Suppressor macrophage treated with lipopolysaccharide for 4 hours (primary cell): Measurements from ENCODE around the gene HS6ST1.
A peak's percentile ranks its signal among the peaks of the same experiment; 100 is the strongest.

Experiments used
- DNase-seq: peaks from one replicate; pipeline ENCODE4 v3.0.0-alpha.2; 2020

HS6ST1 gene

DNA sequence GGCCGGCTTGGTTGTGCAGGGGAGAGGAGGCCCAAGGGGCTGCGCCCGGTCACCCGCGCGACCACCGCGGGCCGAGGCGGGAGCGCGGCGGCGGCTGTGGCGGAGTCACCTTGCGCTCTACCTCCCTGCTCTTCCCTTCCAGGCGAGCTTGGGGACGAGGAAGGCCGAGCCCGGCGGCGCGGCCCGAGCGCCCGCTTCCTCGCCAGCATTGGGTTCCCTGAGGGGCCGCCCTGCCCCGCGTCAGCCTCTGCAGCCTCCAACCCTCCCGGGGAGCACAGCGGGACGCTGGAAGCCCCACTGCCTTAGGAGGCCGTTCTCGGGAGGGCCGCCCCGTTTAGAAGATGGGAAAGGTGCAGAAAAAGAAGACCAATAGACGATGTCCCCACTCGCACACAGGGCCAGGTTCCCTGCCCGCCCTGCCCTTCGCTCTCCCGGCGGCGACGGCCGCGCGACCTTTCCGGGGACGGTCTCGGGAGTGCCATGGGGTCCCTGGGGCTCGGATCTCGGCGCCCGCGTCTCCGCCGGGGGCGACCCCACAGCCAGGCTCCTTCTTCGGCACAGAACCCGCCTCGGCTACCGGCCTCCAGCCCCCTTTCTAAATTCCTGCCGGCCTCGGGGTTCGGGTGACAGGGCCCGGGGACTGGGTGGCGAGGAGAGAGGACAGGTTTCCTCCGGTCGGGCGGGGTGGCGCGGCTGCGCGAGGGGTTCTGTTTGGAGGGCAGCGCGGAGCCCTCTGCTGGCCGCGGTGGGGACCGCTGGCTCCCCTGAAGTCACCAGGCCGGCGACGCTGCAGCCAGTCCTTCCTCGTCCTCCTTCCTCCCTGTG is 85.5 kb downstream of the HS6ST1 start:
- DNase-seq, result peak; percentile 89

- peak; percentile 72 for DNase-seq
Measured at GRCh38 chr2:128228894-128229293, 89.8 kb downstream of the HS6ST1 start.

GRCh38 chr2:128227862-128228261 is 90.8 kb downstream of the HS6ST1 start:
- no peak for DNase-seq

DNA sequence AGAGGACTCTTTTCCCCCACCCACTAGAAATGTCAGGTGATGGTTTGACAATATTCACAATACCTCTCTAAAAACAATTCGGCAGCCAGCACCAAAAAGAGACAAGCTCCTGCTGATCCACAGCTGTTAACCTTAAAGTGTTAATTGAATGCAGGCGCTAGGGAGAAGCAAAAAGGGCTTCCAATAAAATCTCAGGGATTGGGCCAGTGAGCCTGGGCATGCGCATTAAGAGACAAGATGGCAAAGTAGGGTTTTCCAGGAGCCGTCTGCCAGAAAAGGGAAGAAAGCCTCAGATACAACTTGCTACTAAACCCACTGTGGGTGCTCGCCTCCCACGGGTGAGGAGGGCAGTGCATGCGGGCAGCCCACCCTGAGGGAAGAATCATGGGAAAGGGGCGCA is 98.8 kb downstream of the HS6ST1 start:
- DNase-seq, result no peak

DNA sequence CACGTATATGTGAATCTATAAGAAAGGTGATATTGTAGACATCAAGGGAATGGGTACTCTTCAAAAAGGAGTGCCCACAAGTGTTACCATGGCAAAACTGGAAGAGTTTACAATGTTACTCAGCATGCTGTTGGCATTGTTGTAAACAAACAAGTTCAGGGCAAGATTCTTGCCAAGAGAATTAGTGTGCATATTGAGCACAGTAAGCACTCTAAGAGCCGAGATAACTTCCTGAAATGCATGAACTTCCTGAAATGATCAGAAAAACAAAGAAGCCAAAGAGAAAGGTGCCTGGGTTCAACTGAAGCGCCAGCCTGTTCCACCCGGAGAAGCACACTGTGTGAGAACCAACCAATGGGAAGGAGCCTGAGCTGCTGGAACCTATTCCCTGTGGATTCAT is 101.0 kb downstream of the HS6ST1 start:
- DNase-seq, result peak; percentile 32

DNA sequence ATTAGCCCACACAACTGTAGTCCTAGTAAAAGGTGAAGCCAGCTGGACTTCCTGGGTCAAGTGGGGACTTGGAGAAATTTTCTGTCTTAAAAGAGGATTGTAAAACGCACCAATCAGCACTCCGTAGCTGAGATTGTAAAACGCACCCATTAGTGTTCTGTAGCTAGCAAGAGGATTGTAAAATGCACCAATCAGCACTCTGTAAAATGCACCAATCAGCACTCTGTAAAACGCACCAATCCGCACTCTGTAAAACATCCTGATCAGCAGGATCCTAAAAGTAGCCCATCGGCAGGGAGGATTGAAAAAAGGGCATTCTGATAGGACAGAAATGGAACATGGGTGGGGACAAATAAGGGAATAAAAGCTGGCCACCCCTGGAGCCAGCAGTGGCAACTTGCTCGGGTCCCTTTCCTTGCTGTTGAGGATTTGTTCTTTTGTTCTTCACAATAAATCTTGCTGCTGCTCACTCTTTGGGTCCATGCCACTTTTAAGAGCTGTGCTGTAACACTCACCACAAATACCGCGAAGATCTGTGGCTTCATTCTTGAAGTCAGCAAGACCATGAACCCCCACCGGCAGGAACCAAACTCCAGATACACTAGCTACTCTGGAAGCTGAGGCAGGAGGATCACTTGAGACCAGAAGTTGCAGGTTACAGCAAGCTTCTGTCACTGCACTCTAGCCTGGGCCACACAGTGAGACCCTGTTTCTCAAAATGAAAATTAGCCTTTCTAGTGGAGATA is 102.6 kb downstream of the HS6ST1 start:
- no peak for DNase-seq
